K562 (cell line): ENCODE measurements around the gene LSP1. TPM values are rescaled to one million over a fixed set of nuclear protein-coding genes. Genes with fewer than 3 reads are reported as not detected.

Experiments used
- ATAC-seq: fragments of 200-7000 bp; cut with Tn5 transposase; 3 replicates; pipeline ENCODE4 v1.9.1; 2020; ENCODE audit warnings: moderate library complexity
- BruUV-seq: library from RNA; stranded (reverse); fragments of 400-500 nt; replicated peaks from 2 replicates; lab custom pipeline; 2021; lab: Mats Ljungman, UMichigan
- CTCF ChIA-PET: fragments of 300-600 bp; formaldehyde crosslinking; extraction: SDS; loops from one replicate; lab custom pipeline; 2021; ENCODE audit warnings: low intra/inter-chr PET ratio; lab: Yijun Ruan, JAX
- POLR2A ChIA-PET: fragments of 300-600, 350-650 bp; sonication (Branson Sonifier 250); formaldehyde crosslinking; extraction: SDS; loops from one replicate; lab custom pipeline; 2021; ENCODE audit warnings: antibody characterized with exemption, inconsistent platforms; lab: Yijun Ruan, JAX
- DNase-seq, 4 experiments: peaks; one replicate each; pipeline versions ENCODE4 v3.0.0 to v3.0.0-alpha.2; 2011 to 2018; ENCODE audit warnings: low spot score in 3 of 4, mixed read lengths in 3 of 4; ENCODE audit errors: extremely low read depth in 1 of 4
- FAIRE-seq: peaks from 2 replicates; lab custom pipeline; 2011; peaks lifted over from hg19 to GRCh38; lab: Jason Lieb, UNC
- H2AFZ ChIP-seq: 2 replicates; pipeline ENCODE4 v1.6.0; 2011; ENCODE audit warnings: low read depth, low read length, control low read depth, inconsistent platforms
- H3K27ac ChIP-seq: fragments of 200-600 bp; 3 replicates; pipeline ENCODE4 v1.8.0; 2011; ENCODE audit warnings: low read depth, mild to moderate bottlenecking, control low read depth, inconsistent platforms, low read length, moderate library complexity, mixed read lengths; ENCODE audit errors: extremely low read depth
- H3K27me3 ChIP-seq, 2 experiments: fragments of 300-600 bp in 1 of 2; 2 replicates in 1 of 2; 3 replicates in 1 of 2; pipeline versions ENCODE4 v1.6.0 to v1.8.0; 2011; ENCODE audit warnings: inconsistent platforms in 2 of 2, low read length in 2 of 2, mild to moderate bottlenecking in 1 of 2, mixed read lengths in 1 of 2, moderate library complexity in 1 of 2; ENCODE audit not compliant: control insufficient read depth in 2 of 2, insufficient read depth in 2 of 2
- H3K36me3 ChIP-seq: fragments of 300-600 bp; 3 replicates; pipeline ENCODE4 v1.8.0; 2011; ENCODE audit warnings: mild to moderate bottlenecking, low read length, inconsistent platforms; ENCODE audit not compliant: control insufficient read depth, insufficient read depth
- H3K4me1 ChIP-seq, 2 experiments: fragments of 200-600 bp in 1 of 2; replicated peaks in 1 of 2; 2 replicates in 1 of 2; 3 replicates in 1 of 2; pipeline versions ENCODE4 v1.5.1 to v1.8.0; 2011; ENCODE audit warnings: inconsistent platforms in 2 of 2, low read length in 2 of 2, mild to moderate bottlenecking in 1 of 2, mixed read lengths in 1 of 2, moderate library complexity in 1 of 2; ENCODE audit not compliant: control insufficient read depth in 2 of 2, insufficient read depth in 2 of 2
- H3K4me2 ChIP-seq: 2 replicates; pipeline ENCODE4 v1.6.1; 2011; ENCODE audit warnings: low read length, control low read depth, inconsistent platforms, mixed read lengths; ENCODE audit not compliant: insufficient read depth
- H3K4me3 ChIP-seq: fragments of 200-600 bp; sonication (generic), shearing (Covaris generic); 2 replicates; pipeline ENCODE4 v1.5.1; 2016; ENCODE audit warnings: control low read depth, inconsistent platforms
- H3K79me2 ChIP-seq: fragments of 200-600 bp; 3 replicates; pipeline ENCODE4 v1.8.0; 2011; ENCODE audit warnings: low read length, inconsistent platforms; ENCODE audit not compliant: control insufficient read depth, insufficient read depth
- H3K9ac ChIP-seq, 2 experiments: 2 replicates each; pipeline versions ENCODE4 v1.6.0 to v1.6.1; 2011; ENCODE audit warnings: low read depth in 2 of 2, low read length in 2 of 2, control low read depth in 1 of 2, inconsistent platforms in 1 of 2, mild to moderate bottlenecking in 1 of 2, mixed read lengths in 1 of 2; ENCODE audit not compliant: insufficient read depth in 1 of 2
- H3K9me1 ChIP-seq: one replicate; pipeline ENCODE4 v1.6.0; 2011; ENCODE audit warnings: inconsistent platforms, mild to moderate bottlenecking, low read length, moderate library complexity; ENCODE audit not compliant: control insufficient read depth, insufficient read depth
- H3K9me3 ChIP-seq: replicated peaks from 2 replicates; pipeline ENCODE4 v1.5.1; 2011; ENCODE audit warnings: low read depth, low read length, inconsistent platforms; ENCODE audit not compliant: control insufficient read depth, insufficient read depth
- H4K20me1 ChIP-seq: replicated peaks from 2 replicates; pipeline ENCODE4 v1.6.1; 2011; ENCODE audit warnings: low read length, inconsistent platforms, mixed read lengths; ENCODE audit not compliant: control insufficient read depth, insufficient read depth
- CREB3L1 ChIP-seq: fragments of 450-650 bp; IDR thresholded peaks from 2 replicates; pipeline ENCODE4 v1.6.1; 2014; ENCODE audit warnings: low read depth, mild to moderate bottlenecking, moderate library complexity, borderline replicate concordance
- HLTF ChIP-seq: fragments of 450-650 bp; IDR thresholded peaks from 2 replicates; pipeline ENCODE4 v1.6.1; 2016
- KLF10 ChIP-seq: fragments of 250-450 bp; sonication (Bioruptor Pico); IDR thresholded peaks from 2 replicates; pipeline ENCODE4 v1.6.1; 2021; ENCODE audit warnings: matching md5 sums
- RBM22 ChIP-seq: fragments of 200-400 bp; formaldehyde crosslinking; IDR thresholded peaks from 2 replicates; pipeline ENCODE4 v1.6.1; 2018; ENCODE audit warnings: low read length, low read depth; ENCODE audit not compliant: poor library complexity, severe bottlenecking
- SAFB2 ChIP-seq: fragments of 200-400 bp; formaldehyde crosslinking; IDR thresholded peaks from 2 replicates; pipeline ENCODE4 v1.6.1; 2018; ENCODE audit warnings: borderline replicate concordance, low read length, low read depth, moderate library complexity; ENCODE audit not compliant: severe bottlenecking
- SMAD1 ChIP-seq: fragments of 150-350 bp; IDR thresholded peaks from 2 replicates; pipeline ENCODE4 v1.6.1; 2014; ENCODE audit warnings: low read length, low read depth; ENCODE audit not compliant: partially characterized antibody
- TARDBP ChIP-seq: fragments of 450-650 bp; IDR thresholded peaks from 2 replicates; pipeline ENCODE4 v1.6.1; 2016
- TCF3 ChIP-seq: sonication (generic); formaldehyde crosslinking; IDR thresholded peaks from 2 replicates; pipeline ENCODE4 v1.4.0; 2020; ENCODE audit warnings: mild to moderate bottlenecking, missing genetic modification reagents
- TFAP4 ChIP-seq: sonication (generic); formaldehyde crosslinking; IDR thresholded peaks from 2 replicates; pipeline ENCODE4 v1.8.0; 2022; ENCODE audit warnings: missing genetic modification reagents, mild to moderate bottlenecking, moderate library complexity, borderline replicate concordance
- WHSC1 ChIP-seq: IDR thresholded peaks from one replicate; pipeline ENCODE4 v1.6.1; 2012; ENCODE audit warnings: low read length, control low read depth, inconsistent platforms
- ZNF174 ChIP-seq: fragments of 250-450 bp; sonication (Bioruptor Pico); IDR thresholded peaks from 2 replicates; pipeline ENCODE4 v1.4.0; 2020; ENCODE audit warnings: mild to moderate bottlenecking
- whole genome bisulfite sequencing: fragments of 100-300 bp; shearing (Covaris generic); methylation state at CpG from one replicate; pipeline ENCODE4 v1.1.6; 2016; ENCODE audit warnings: low coverage, mixed read lengths; ENCODE audit not compliant: insufficient coverage; ENCODE audit errors: missing lambda C conversion rate; 5-methylcytosine and 5-hydroxymethylcytosine counted together
- in situ Hi-C: fragments of 300-500 bp; cut with MboI; formaldehyde crosslinking; loops from 4 replicates; pipeline ENCODE4 v1.15.0; 2018; ENCODE audit warnings: inconsistent platforms, mixed read lengths
- intact Hi-C: fragments of 100-400 bp; cut with micrococcal nuclease; formaldehyde crosslinking; loops from 2 replicates; pipeline ENCODE4 v1.14.2; 2022
- polyA plus RNA-seq, 8 experiments: library from polyadenylated mRNA; depleted of rRNA in 4 of 8; stranded (reverse) in 5 of 8; unstranded in 3 of 8; fragments of >200 nt; fragmentation: Nextera tagmentation in 2 of 8; fragmentation: Illumina TruSeq in 1 of 8; extraction: Ambion mirVana in 2 of 8; extraction: Trizol in 1 of 8; gene quantifications; 2 replicates each; pipeline versions ENCODE4 v1.2.1 to v1.2.3, GENCODE V29; 2011 to 2014; ENCODE audit warnings: inconsistent platforms in 1 of 8, missing spikeins in 1 of 8
- total RNA-seq, 7 experiments: library from RNA; depleted of rRNA in 6 of 7; stranded (reverse); fragments of >200 nt in 6 of 7; fragmentation: Illumina TruSeq in 2 of 7; extraction: Trizol in 2 of 7; gene quantifications; 2 replicates each; pipeline versions ENCODE4 v1.2.1 to v1.2.3, GENCODE V29; 2011 to 2021; ENCODE audit warnings: low replicate concordance in 1 of 7

Gene LSP1
- total and polyA plus RNA-seq, 9 of the 15 experiments (the other 6 are each of a cell fraction or from before 2014, with no cell fraction given), result 0.08 to 2.9 (median 0.65) TPM; not detected in 2

GRCh38 chr11:1871531-1871930 lies 18.6 kb downstream of the LSP1 start:
- CTCF ChIA-PET, result no interaction called here
- in situ Hi-C loops, result loop anchor here (10.0 kb wide), 1 partner anchor 133 kb away; no protein-coding TSS in a partner anchor
- no peak for TF ChIP-seq HLTF
- no peak for TF ChIP-seq ZNF174
- TF ChIP-seq KLF10 (CRISPR knock-in tag), result no peak
- TF ChIP-seq SAFB2, result no peak
- no peak for TF ChIP-seq TCF3 (CRISPR knock-in tag)
- TF ChIP-seq WHSC1, result no peak
- no peak for TF ChIP-seq RBM22
- TF ChIP-seq TFAP4 (CRISPR knock-in tag), result no peak
- TF ChIP-seq CREB3L1, result no peak
- no peak for TF ChIP-seq TARDBP
- TF ChIP-seq SMAD1, result no peak

More at GRCh38 chr11:1871531-1871930, 18.6 kb downstream of the LSP1 start:
- Histone ChIP-seq H3K36me3 (no peaks in the 10 kb centered on the region), H2AFZ (no peak overlapping the region), H3K27ac (no peak overlapping the region), H3K4me2 (no peak overlapping the region), H3K9ac (no peak overlapping the region), H3K9me1 (no peaks in the 10 kb centered on the region), H4K20me1 (0 out of 2 replicates have a peak, but pooled peaks cover 5% of the 10 kb centered on the region), H3K27me3 (peaks cover 15 to 64% of the 10 kb centered on the region in 2 experiments; a peak in 4 of 5 replicates), H3K9me3 (no peaks in the 10 kb centered on the region), H3K4me1 (peaks cover 0 to 42% of the 10 kb centered on the region in 2 experiments; a peak in 2 of 5 replicates), H3K79me2 (no peaks in the 10 kb centered on the region), H3K4me3 (no peak overlapping the region)
- no TSS peak for BruUV-seq
- intact Hi-C loops, result no loop called here
- FAIRE-seq (no peak), ATAC-seq (no peak), DNase-seq (no peak)
- 3% methylated on average over 10 of the region's 15 CpGs for WGBS
- POLR2A ChIA-PET, result interaction anchor here (0.7 to 1.1 kb wide), 2 partner anchors 11 to 33 kb away, joined by 3 read pairs; no protein-coding TSS in a partner anchor
